Neural progenitor cell (in vitro differentiated cells): ENCODE measurements around the gene TRIM22. TPM values are rescaled to one million over a fixed set of nuclear protein-coding genes. Genes with fewer than 3 reads are reported as not detected.

Experiments
- DNase-seq: peaks from one replicate; pipeline ENCODE4 v3.0.0-alpha.2; 2016; ENCODE audit warnings: low spot score
- H2AFZ ChIP-seq: fragments of 200-600 bp; sonication (generic); replicated peaks from 2 replicates; pipeline ENCODE4 v1.6.1; 2016; ENCODE audit warnings: antibody characterized with exemption
- H3F3A ChIP-seq: fragments of 200-600 bp; sonication (generic); 2 replicates; pipeline ENCODE4 v1.6.1; 2016; ENCODE audit warnings: antibody characterized with exemption, low read depth
- H3K27ac ChIP-seq: fragments of 200-600 bp; sonication (generic); 2 replicates; pipeline ENCODE4 v1.5.1; 2016; ENCODE audit warnings: mild to moderate bottlenecking
- H3K27me3 ChIP-seq: fragments of 200-600 bp; sonication (generic); 2 replicates; pipeline ENCODE4 v1.6.1; 2016; ENCODE audit warnings: mild to moderate bottlenecking, moderate library complexity
- H3K36me3 ChIP-seq: fragments of 200-600 bp; sonication (generic); 2 replicates; pipeline ENCODE4 v1.5.1; 2016
- H3K4me1 ChIP-seq: fragments of 200-600 bp; sonication (generic); 2 replicates; pipeline ENCODE4 v1.6.1; 2016; ENCODE audit warnings: mixed run types
- H3K4me2 ChIP-seq: fragments of 200-600 bp; sonication (generic); 2 replicates; pipeline ENCODE4 v1.6.1; 2016
- H3K4me3 ChIP-seq: fragments of 200-600 bp; sonication (generic); 2 replicates; pipeline ENCODE4 v1.5.1; 2016
- H3K79me2 ChIP-seq: fragments of 200-600 bp; sonication (generic); 2 replicates; pipeline ENCODE4 v1.6.1; 2016; ENCODE audit warnings: low read depth
- H3K9ac ChIP-seq: fragments of 200-600 bp; sonication (generic); 2 replicates; pipeline ENCODE4 v1.6.1; 2016
- H3K9me3 ChIP-seq: fragments of 200-600 bp; sonication (generic); 2 replicates; pipeline ENCODE4 v1.5.1; 2016; ENCODE audit warnings: low read depth
- H4K20me1 ChIP-seq: fragments of 200-600 bp; sonication (generic); 2 replicates; pipeline ENCODE4 v1.6.1; 2016; ENCODE audit warnings: low read depth
- H3K27ac Mint-ChIP-seq: 3 replicates; pipeline ENCODE4 v1.8.0; 2021; ENCODE audit warnings: mixed read lengths
- H3K27me3 Mint-ChIP-seq: 2 replicates; pipeline ENCODE4 v1.8.0; 2022; ENCODE audit warnings: low read depth, mild to moderate bottlenecking, inconsistent platforms, moderate library complexity, mixed read lengths; ENCODE audit not compliant: insufficient read depth
- H3K36me3 Mint-ChIP-seq: 3 replicates; pipeline ENCODE4 v1.8.0; 2021; ENCODE audit warnings: mixed read lengths
- H3K4me1 Mint-ChIP-seq: 3 replicates; pipeline ENCODE4 v1.8.0; 2021; ENCODE audit warnings: mixed read lengths
- H3K4me3 Mint-ChIP-seq: 3 replicates; pipeline ENCODE4 v1.8.0; 2021; ENCODE audit warnings: mild to moderate bottlenecking, moderate library complexity, mixed read lengths
- H3K9me3 Mint-ChIP-seq: 3 replicates; pipeline ENCODE4 v1.8.0; 2020; ENCODE audit warnings: mixed read lengths
- CTCF ChIP-seq: fragments of 200-600 bp; sonication (generic); IDR thresholded peaks from 2 replicates; pipeline ENCODE4 v1.5.1; 2017; ENCODE audit warnings: antibody characterized with exemption, mild to moderate bottlenecking
- EZH2 ChIP-seq: fragments of 200-600 bp; sonication (generic); IDR thresholded peaks from 2 replicates; pipeline ENCODE4 v1.6.1; 2017; ENCODE audit warnings: antibody characterized with exemption, mild to moderate bottlenecking, moderate library complexity
- EZH2phosphoT487 ChIP-seq: fragments of 200-600 bp; sonication (generic); IDR thresholded peaks from 2 replicates; pipeline ENCODE4 v1.6.1; 2017; ENCODE audit warnings: antibody characterized with exemption
- total RNA-seq: library from RNA; depleted of rRNA; stranded (reverse); fragments of >200 nt; gene quantifications from 2 replicates; pipeline ENCODE4 v1.2.3, GENCODE V29; 2015; ENCODE audit warnings: low replicate concordance

TRIM22 gene
- total RNA-seq, 1 donor from 2014 or later: 21.3 TPM

GRCh38 chr11:5749836-5750235 is 60.2 kb downstream of the TRIM22 start:
- no peak overlapping the region for H3K27ac Mint-ChIP-seq
- no peaks in the 10 kb centered on the region for H3K9me3 ChIP-seq
- no peaks in the 10 kb centered on the region for H3K36me3 ChIP-seq
- no peaks in the 10 kb centered on the region for H3K27me3 Mint-ChIP-seq
- no peak for DNase-seq
- no peaks in the 10 kb centered on the region for H3K79me2 ChIP-seq
- H3K4me1 ChIP-seq: no peaks in the 10 kb centered on the region
- no peak overlapping the region for H3K4me3 ChIP-seq
- H3K9ac ChIP-seq: no peak overlapping the region
- H4K20me1 ChIP-seq: no peaks in the 10 kb centered on the region
- no peak overlapping the region for H2AFZ ChIP-seq
- H3K4me3 Mint-ChIP-seq: no peak overlapping the region
- H3K9me3 Mint-ChIP-seq: no peaks in the 10 kb centered on the region
- no peak overlapping the region for H3K4me2 ChIP-seq
- TF ChIP-seq CTCF (no peak), EZH2 (no peak), EZH2phosphoT487 (no peak)
- H3K36me3 Mint-ChIP-seq: no peaks in the 10 kb centered on the region
- H3K4me1 Mint-ChIP-seq: no peaks in the 10 kb centered on the region
- no peaks in the 10 kb centered on the region for H3F3A ChIP-seq
- no peak overlapping the region for H3K27ac ChIP-seq
- H3K27me3 ChIP-seq: no peaks in the 10 kb centered on the region

- no peak within 1 kb of the TSS for H3K4me2 ChIP-seq
- no peaks in the 10 kb centered on the region for H3K9me3 ChIP-seq
- TF ChIP-seq EZH2 (no peak), CTCF (no peak)
- no peak within 1 kb of the TSS for H3K27ac ChIP-seq
- H2AFZ ChIP-seq: no peak within 1 kb of the TSS
- no peaks in the 10 kb centered on the region for H3F3A ChIP-seq
- H3K27me3 ChIP-seq: no peaks in the 10 kb centered on the region
- no peak for DNase-seq
- no peaks in the 10 kb centered on the region for H3K36me3 ChIP-seq
- H3K4me3 ChIP-seq: no peak within 1 kb of the TSS
- Mint-ChIP-seq H3K4me1 (no peaks in the 10 kb centered on the region), H3K9me3 (no peaks in the 10 kb centered on the region), H3K27ac (no peak within 1 kb of the TSS), H3K36me3 (no peaks in the 10 kb centered on the region), H3K27me3 (no peaks in the 10 kb centered on the region), H3K4me3 (no peak within 1 kb of the TSS)
- H4K20me1 ChIP-seq: no peaks in the 10 kb centered on the region
- H3K79me2 ChIP-seq: no peaks in the 10 kb centered on the region
- H3K9ac ChIP-seq: no peak within 1 kb of the TSS
- no peaks in the 10 kb centered on the region for H3K4me1 ChIP-seq
Observed at GRCh38 chr11:5753943-5754342, 64.4 kb downstream of the TRIM22 start, which contains the start of gene OR52N4. TSS of gene OR52N4 (plus strand) at chr11:5754243. CDS start at chr11:5754741, 498 bp downstream.

Other genes with a start within 250 kb of the TRIM22 start
- 0.15 TPM in 1 of 2 replicates, not detected in the other for gene OR51I1, start 248.3 kb upstream of the TRIM22 start, total RNA-seq
- not detected in 2 replicates for gene OR51I2, start 240.5 kb upstream of the TRIM22 start, total RNA-seq
- not detected in 2 replicates for gene OR52D1, start 201.1 kb upstream of the TRIM22 start, total RNA-seq
- gene UBQLN3, start 179.8 kb upstream of the TRIM22 start, total RNA-seq: 0.37 and 0.39 TPM in 2 replicates
- gene UBQLNL, start 173.1 kb upstream of the TRIM22 start, total RNA-seq: 0.19 and 0.90 TPM in 2 replicates
- not detected in 2 replicates for gene OR52H1, start 141.2 kb upstream of the TRIM22 start, total RNA-seq
- not detected in 2 replicates for gene OR52B6, start 108.9 kb upstream of the TRIM22 start, total RNA-seq
- gene TRIM6, start 93.2 kb upstream of the TRIM22 start, total RNA-seq: 7.1 and 7.4 TPM in 2 replicates
- gene TRIM34, start 64.8 kb upstream of the TRIM22 start, total RNA-seq: 4.1 and 4.5 TPM in 2 replicates
- 24.5 and 26.7 TPM in 2 replicates for gene TRIM5, start 4.7 kb upstream of the TRIM22 start, total RNA-seq
- gene OR56B1, start 46.7 kb downstream of the TRIM22 start, total RNA-seq: 0.41 TPM in 1 of 2 replicates, not detected in the other
- gene OR52N4, start 64.5 kb downstream of the TRIM22 start, total RNA-seq: 0.12 TPM in 1 of 2 replicates, not detected in the other
- not detected in 2 replicates for gene OR52N5, start 93.6 kb downstream of the TRIM22 start, total RNA-seq
- gene OR52N1, start 101.5 kb downstream of the TRIM22 start, total RNA-seq: 0.12 TPM in 1 of 2 replicates, not detected in the other
- not detected in 2 replicates for gene OR52N2, start 119.1 kb downstream of the TRIM22 start, total RNA-seq
- gene OR52E6, start 152.1 kb downstream of the TRIM22 start, total RNA-seq: not detected in 2 replicates
- 0.46 TPM in 1 of 2 replicates, not detected in the other for gene OR52E8, start 167.9 kb downstream of the TRIM22 start, total RNA-seq
- not detected in 2 replicates for gene OR52E4, start 190.8 kb downstream of the TRIM22 start, total RNA-seq
- not detected in 2 replicates for gene OR52E5, start 203.4 kb downstream of the TRIM22 start, total RNA-seq